NCI-H187 (cell line): ENCODE data around the gene ZG16B.
A peak's percentile ranks its signal among the peaks of the same experiment; 100 is the strongest.

Experiments used
- DNase-seq, 2 experiments: peaks; one replicate each; lab custom pipeline; 2025; lab: John Stamatoyannopoulos, UW

ZG16B gene

DNA sequence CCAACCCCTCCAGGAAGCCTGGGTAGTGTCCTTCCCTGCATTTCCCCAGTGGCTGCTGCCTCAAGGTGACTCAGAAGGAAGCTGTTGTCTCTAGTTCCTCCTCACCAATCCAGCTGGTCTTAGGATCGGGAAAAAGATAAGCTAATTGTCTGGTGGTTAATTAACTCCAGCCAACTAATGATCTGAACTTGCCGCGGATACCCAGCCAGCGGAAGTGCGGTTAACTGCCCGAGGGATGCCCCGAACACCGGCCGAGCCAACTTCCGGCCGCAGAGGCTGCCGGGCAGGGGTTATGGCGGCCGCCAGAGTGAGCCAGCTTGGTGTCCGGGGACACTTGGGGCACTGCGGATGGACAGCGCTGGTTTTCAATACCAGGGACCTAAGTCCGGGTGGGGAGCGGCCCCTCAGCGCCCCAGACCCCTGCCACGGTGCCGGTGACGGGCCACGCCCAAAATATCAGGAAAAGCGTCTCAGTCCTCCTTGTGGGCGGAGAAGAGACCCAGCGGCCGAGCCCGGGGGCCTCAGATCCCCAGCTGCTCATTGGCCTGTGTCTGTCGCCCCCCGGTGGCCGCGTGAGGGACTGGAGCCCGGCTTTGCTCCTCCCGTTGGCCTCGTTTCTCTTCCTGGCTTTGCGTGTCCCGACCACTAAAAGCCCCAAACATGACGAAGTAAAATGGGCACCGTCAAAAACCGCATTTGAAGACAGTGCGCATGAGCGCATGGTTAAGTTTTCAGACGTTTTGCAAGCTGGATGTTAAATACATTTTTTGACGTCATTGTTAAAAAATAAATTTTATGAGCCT is 38.1 kb downstream of the ZG16B start:
- DNase-seq = peak; percentile 89 to 97

DNA sequence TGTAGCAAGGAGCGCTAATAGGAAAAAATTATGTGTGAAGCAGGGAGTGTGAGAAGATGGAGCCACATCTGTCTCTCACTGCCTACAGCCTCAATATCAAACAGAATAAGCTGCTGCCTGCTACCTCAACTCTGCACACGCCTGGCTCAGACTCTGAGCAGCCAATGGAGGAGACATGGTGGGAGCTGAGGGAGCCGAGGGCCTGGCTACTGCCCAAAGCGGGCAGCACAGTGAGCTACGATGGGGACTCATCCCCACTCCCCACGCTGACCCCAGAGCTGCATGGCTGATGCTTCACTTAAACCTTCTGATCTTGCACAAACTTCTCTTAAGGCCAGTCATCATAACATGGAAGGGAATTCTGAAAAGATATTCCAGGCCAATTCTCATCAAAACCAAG is 41.8 kb downstream of the ZG16B start:
- no peak for DNase-seq

DNA sequence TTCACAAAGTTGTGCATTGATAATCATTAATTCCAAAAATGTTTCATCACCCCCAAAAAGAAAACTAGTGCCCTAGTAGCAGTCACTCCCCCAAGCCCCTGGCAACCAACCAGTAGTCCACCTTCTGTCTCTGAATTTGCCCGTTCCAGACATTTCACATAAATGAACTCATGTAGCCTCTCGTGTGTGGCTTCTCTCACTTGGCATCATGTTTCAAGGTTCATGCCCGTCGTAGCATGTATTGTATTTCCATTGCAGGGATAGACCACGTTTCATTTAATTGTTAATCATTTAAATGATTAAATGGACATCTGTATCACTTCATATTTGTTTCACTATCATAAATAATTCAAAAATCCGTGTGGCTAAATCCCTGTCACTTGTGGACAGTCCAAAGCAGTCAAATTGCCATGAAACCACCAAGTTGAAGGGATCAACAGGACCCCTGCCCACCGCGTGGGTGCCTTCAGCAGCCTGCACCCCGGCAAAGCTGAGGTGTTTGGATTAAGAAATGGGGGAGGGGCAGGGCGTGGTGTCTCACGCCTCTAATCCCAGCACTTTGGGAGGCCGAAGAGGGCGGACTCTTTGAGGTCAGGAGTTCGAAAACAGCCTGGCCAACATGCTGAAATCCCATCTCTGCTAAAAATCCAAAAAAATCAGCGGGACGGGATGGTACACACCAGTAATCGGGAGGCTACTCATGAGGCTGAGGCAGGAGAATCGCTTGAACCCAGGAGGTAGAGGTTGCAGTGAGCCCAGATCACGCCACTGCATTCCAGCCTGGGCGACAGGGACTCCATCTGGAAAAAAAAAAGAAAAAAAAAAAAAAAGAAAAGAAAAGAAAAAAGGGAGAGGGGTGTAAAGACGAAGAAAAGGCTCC is 44.2 kb downstream of the ZG16B start:
- DNase-seq = no peak

DNA sequence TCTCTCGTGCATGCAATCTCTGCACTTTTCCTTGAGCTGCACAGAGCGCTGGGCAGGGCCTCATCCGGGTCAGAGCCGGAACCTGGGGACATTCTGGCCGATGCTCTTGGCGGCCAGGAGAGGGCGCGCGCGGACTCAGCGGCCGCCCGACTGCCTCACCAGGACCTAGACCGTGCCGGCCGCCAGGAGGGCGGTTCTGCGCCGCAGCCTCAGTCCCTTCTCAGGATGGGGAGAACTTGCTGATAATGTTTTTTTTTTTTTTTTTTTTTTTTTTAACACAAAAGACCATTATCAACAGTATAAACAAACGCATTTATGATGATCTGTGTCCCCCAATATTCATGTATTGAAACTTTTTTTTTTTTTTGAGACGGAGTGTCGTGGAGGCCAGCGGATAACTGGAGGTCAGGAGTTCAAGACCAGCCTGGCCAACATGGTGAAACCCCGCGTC is 44.8 kb downstream of the ZG16B start:
- DNase-seq = peak; percentile 54 to 60

DNA sequence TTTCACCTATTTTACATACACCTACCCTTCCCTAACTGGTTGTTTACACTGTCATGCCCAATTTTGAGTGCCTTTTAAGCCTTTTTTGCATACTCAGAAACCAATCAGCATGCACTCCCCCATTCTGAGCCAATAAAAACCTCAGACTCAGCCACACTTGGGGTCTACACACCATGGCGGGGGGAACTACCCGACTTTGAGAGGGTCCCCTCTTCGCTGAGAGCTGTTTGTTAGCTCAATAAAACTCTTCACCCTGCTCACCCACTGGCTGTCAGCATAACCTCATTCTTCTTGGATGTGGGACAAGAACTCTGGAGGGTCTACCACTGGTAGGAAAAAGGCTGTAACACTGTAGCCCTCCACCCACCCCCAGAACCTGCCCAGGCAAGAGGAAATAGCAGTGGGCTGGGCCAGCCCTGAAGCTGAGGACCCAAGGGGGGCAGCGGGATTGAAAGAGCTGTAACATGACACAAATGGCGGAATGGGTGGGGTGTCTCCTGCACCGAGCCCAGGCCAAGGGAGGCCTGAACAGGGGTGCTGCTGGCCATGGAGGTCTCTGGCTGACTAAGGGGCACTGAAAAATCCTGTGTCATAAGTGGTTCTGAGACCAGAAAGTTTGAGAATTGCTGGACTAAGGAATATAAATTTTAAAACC is 49.9 kb downstream of the ZG16B start:
- DNase-seq = no peak
